Transverse colon (tissue), 4 donors: Measurements from ENCODE around the gene EYS. TPM values are rescaled to one million over a fixed set of nuclear protein-coding genes. Genes with fewer than 3 reads are reported as not detected.
A peak's percentile ranks its signal among the peaks of the same experiment; 100 is the strongest.

Experiments used
- DNase-seq: peaks from one replicate; pipeline ENCODE4 v3.0.0-alpha.2; 2019
- H3K27ac ChIP-seq, 4 donors: fragments of 200-600 bp; sonication (generic); 2 replicates each; pipeline ENCODE4 v1.5.1; 2016 to 2018; ENCODE audit warnings: inconsistent platforms in 4 of 4
- H3K27me3 ChIP-seq: fragments of 200-600 bp; sonication (generic); 2 replicates; pipeline ENCODE4 v1.5.1; 2017; ENCODE audit warnings: inconsistent platforms
- H3K36me3 ChIP-seq, 4 donors: fragments of 200-600 bp; sonication (generic); 2 replicates each; pipeline ENCODE4 v1.5.1; 2017 to 2019; ENCODE audit warnings: inconsistent platforms in 4 of 4
- H3K4me1 ChIP-seq, 4 donors: fragments of 200-600 bp; sonication (generic); 2 replicates each; pipeline ENCODE4 v1.5.1; 2017 to 2020; ENCODE audit warnings: inconsistent platforms in 4 of 4
- H3K4me3 ChIP-seq, 4 donors: fragments of 200-600 bp; sonication (generic); 1 replicate in 1 of 4; 2 replicates in 3 of 4; pipeline versions ENCODE4 v1.5.1 to v1.6.1; 2017 to 2019; ENCODE audit warnings: inconsistent platforms in 4 of 4
- H3K9me3 ChIP-seq, 2 donors: fragments of 200-600 bp; sonication (generic); 2 replicates each; pipeline ENCODE4 v1.5.1; 2017 to 2019; ENCODE audit warnings: inconsistent platforms in 2 of 2
- CTCF ChIP-seq, 5 experiments: fragments of 200-600 bp in 3 of 5; fragments of 450-650 bp in 2 of 5; sonication (generic) in 3 of 5; IDR thresholded peaks; 1 replicate in 2 of 5; 2 replicates in 3 of 5; pipeline ENCODE4 v1.5.1; 2016 to 2017; ENCODE audit warnings: antibody characterized with exemption in 5 of 5, inconsistent platforms in 3 of 5, mild to moderate bottlenecking in 2 of 5, moderate library complexity in 1 of 5
- EP300 ChIP-seq: sonication (generic); formaldehyde crosslinking; IDR thresholded peaks from one replicate; pipeline ENCODE4 v1.6.1; 2017; ENCODE audit warnings: antibody characterized with exemption, low read depth
- POLR2A ChIP-seq: fragments of 450-650 bp; IDR thresholded peaks from one replicate; pipeline ENCODE4 v1.6.1; 2016; ENCODE audit warnings: antibody characterized with exemption, mild to moderate bottlenecking, moderate library complexity
- POLR2AphosphoS5 ChIP-seq, 3 donors: sonication (generic); formaldehyde crosslinking; IDR thresholded peaks; one replicate each; pipeline ENCODE4 v1.6.1; 2016; ENCODE audit warnings: antibody characterized with exemption in 3 of 3
- whole genome bisulfite sequencing, 2 donors: methylation state at CpG; one replicate each; pipeline ENCODE4 v1.1.5; 2018; ENCODE audit warnings: low coverage in 1 of 2; 5-methylcytosine and 5-hydroxymethylcytosine counted together
- in situ Hi-C, 4 donors: fragments of 200-750 bp; cut with MboI; loops; one replicate each; pipeline versions ENCODE4 v1.15.0 to v1.15.1; 2017; ENCODE audit warnings: low sequenced_read_pairs in 3 of 4, low pct_ligation_motif_present in 1 of 4, low pct_unique_long_range_greater_than_20kb in 1 of 4
- intact Hi-C: fragments of 100-400 bp; cut with DNase I; formaldehyde crosslinking; loops from one replicate; pipeline ENCODE4 v1.15.1; 2023; ENCODE audit warnings: low total_unique reads
- total RNA-seq, 4 donors: library from RNA; depleted of rRNA; stranded (reverse); fragments of >200 nt; gene quantifications; one replicate each; pipeline ENCODE4 v1.1.0, GENCODE V29; 2016

Gene EYS
- total RNA-seq, 4 donors from 2014 or later = 0.41 TPM; not detected in 3

- peak overlapping the region; percentile 24 to 48 (median 43) for H3K27ac ChIP-seq
- TF ChIP-seq CTCF (IDR thresholded peaks at IDR 0.05) = no peak
- TF ChIP-seq POLR2A = no peak
- TF ChIP-seq EP300 = no peak
- no peak for TF ChIP-seq POLR2AphosphoS5 (IDR thresholded peaks at IDR 0.05)
- H3K36me3 ChIP-seq = no peaks in the 10 kb centered on the region
- intact Hi-C loops = no loop called here
- peaks cover 3 to 25% (median 12%) of the 10 kb centered on the region in 4 donors for H3K4me1 ChIP-seq
- no peak overlapping the region for H3K4me3 ChIP-seq
- in situ Hi-C loops = no loop called here
- H3K9me3 ChIP-seq = no peaks in the 10 kb centered on the region
- DNase-seq = no peak
- H3K27me3 ChIP-seq = no peaks in the 10 kb centered on the region
Observed at GRCh38 chr6:63930848-63931247, 1776.2 kb downstream of the EYS start.

GRCh38 chr6:63929111-63929510 is 1777.9 kb downstream of the EYS start:
- H3K9me3 ChIP-seq = no peaks in the 10 kb centered on the region
- no peak overlapping the region for H3K27ac ChIP-seq
- no peaks in the 10 kb centered on the region for H3K36me3 ChIP-seq
- peaks cover 0 to 18% (median 7%) of the 10 kb centered on the region in 4 donors for H3K4me1 ChIP-seq
- no peaks in the 10 kb centered on the region for H3K27me3 ChIP-seq
- TF ChIP-seq POLR2AphosphoS5 (IDR thresholded peaks at IDR 0.05) (no peak), POLR2A (no peak), EP300 (no peak), CTCF (IDR thresholded peaks at IDR 0.05) (no peak)
- intact Hi-C loops = no loop called here
- DNase-seq = no peak
- in situ Hi-C loops = loop anchor here in 3 of 4 donors (10.0 kb wide), 2 partner anchors 396 to 406 kb away; no protein-coding TSS in a partner anchor
- H3K4me3 ChIP-seq = no peak overlapping the region
- WGBS, 2 donors = 81 to 83% methylated on average over 2 of the region's 2 CpGs

DNA sequence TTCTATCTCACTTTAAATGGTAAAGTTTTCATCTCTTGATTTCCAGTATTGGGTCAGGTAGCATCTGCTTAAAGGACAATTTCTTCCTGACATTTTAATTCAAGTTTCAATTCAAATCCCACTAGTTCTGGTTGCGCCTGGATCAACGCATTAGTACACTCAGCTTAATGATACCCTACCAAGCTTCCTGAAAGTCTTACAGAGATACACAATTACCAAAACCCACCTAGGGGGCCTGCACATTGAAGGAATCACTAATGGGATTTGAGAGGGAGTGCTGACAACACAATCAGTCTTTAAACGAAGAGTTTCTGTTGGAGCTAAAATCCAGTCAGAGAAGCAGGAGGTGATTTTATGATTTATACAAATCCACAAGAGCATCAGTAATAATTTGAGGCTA is 1778.4 kb downstream of the EYS start:
- Histone ChIP-seq H3K4me3 (no peak overlapping the region), H3K9me3 (no peaks in the 10 kb centered on the region), H3K4me1 (peaks cover 0 to 21% (median 7%) of the 10 kb centered on the region in 4 donors), H3K27me3 (no peaks in the 10 kb centered on the region), H3K27ac (no peak overlapping the region), H3K36me3 (no peaks in the 10 kb centered on the region)
- WGBS, 2 donors = 74 to 86% methylated on average over 3 of the region's 3 CpGs
- no peak for TF ChIP-seq POLR2AphosphoS5 (IDR thresholded peaks at IDR 0.05)
- TF ChIP-seq POLR2A = no peak
- TF ChIP-seq CTCF (IDR thresholded peaks at IDR 0.05) = no peak
- no peak for TF ChIP-seq EP300
- in situ Hi-C loops (loop anchor here in 3 of 4 donors (10.0 kb wide), 2 partner anchors 396 to 406 kb away; no protein-coding TSS in a partner anchor), intact Hi-C loops (no loop called here)
- no peak for DNase-seq

DNA sequence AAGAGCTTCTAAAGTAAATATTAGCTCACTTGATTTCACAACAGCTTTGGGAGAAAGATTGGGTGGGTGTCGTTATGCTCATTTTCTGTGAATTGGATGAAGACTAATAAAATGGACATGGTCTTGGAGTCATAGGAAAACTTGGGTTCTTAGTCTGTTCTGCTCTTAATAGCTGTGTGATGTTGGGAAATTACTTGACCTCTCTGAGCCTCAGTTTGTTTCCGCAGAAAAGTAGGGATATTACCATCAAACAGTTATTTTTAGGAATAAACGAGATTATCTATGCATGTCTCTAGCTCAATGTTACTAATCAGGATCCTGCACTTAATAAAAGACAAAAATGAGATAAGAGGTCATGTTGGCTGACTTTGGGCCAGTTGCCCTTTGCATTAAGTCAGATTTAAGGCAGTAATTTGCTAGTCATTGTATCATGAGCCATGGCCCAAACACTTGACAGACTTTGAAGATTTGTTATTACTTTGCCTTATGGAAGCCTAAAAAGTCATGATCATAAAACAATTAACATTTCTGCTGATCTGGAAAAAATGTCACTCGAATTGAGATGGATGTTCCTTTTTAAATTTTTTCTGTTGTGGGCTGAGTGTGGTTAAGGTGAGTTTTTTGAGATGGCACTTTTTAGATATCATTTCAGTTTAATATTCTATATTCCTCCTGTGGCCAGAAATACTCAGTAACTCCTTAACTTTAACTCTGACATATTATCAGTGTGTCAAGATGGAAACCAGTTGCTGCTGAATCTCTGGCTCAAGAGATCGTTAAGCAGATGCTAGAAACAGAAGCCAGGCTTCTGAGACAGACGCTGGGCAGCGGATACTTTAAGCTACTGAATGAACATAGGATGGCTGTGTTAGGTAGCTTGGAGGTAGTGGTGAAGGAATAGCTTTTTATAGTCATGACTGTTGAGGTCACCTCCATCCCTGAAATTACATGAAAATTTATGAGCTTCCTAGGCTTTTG is 1779.8 kb downstream of the EYS start:
- in situ Hi-C loops (loop anchor here in 3 of 4 donors (10.0 kb wide), 2 partner anchors 398 to 408 kb away; no protein-coding TSS in a partner anchor), intact Hi-C loops (no loop called here)
- WGBS, 2 donors = 60 to 67% methylated on average over 4 to 7 of the region's 7 CpGs
- TF ChIP-seq CTCF (IDR thresholded peaks at IDR 0.05) = no peak
- TF ChIP-seq POLR2A = no peak
- TF ChIP-seq POLR2AphosphoS5 (IDR thresholded peaks at IDR 0.05) = no peak
- no peak for TF ChIP-seq EP300
- no peaks in the 10 kb centered on the region for H3K27me3 ChIP-seq
- peak overlapping the region in 2 of 4 donors; percentile 33 to 39 for H3K27ac ChIP-seq
- no peaks in the 10 kb centered on the region for H3K9me3 ChIP-seq
- no peak for DNase-seq
- H3K36me3 ChIP-seq = no peaks in the 10 kb centered on the region
- no peak overlapping the region for H3K4me3 ChIP-seq
- H3K4me1 ChIP-seq = peaks cover 0 to 29% (median 7%) of the 10 kb centered on the region in 4 donors
